ENCODE results near the gene SLC30A10.
"Not testable (repeated sequence)": the region's sequence is repeated elsewhere in the genome, so short reads cannot be mapped to it uniquely, and the experiment has no call there.

The SLC30A10 gene

GRCh38 chr1:219891846-219892245 is 36.5 kb downstream of the SLC30A10 start:
- not testable (repeated sequence) for DNase-seq (ENCODE audit: low read depth)

- DNase-seq (ENCODE audit: low read depth): not testable (repeated sequence)
Observed at GRCh38 chr1:219888667-219889066, 39.7 kb downstream of the SLC30A10 start.

DNA sequence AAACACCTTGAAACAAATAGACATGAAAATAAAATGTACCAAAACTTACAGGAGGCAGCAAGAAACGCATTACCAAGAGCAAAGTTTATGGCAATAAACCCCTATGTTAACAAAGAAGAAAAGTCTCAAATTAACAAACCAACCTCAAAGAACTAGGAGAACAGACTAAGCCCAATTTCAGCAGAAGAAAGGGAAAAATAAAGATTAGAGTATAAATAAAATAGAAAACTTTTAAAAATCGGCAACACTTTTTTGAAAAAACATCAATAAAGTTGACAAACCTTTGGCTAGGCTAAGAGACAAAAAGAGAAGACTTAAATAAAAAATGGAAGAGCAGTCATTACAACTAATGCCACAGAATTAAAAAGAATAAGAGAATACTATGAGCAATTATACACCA is 42.7 kb downstream of the SLC30A10 start:
- no peak for DNase-seq (ENCODE audit: low read depth)

- DNase-seq (ENCODE audit: low read depth): no peak
Observed at GRCh38 chr1:219883400-219884332, 44.7 kb downstream of the SLC30A10 start.

DNA sequence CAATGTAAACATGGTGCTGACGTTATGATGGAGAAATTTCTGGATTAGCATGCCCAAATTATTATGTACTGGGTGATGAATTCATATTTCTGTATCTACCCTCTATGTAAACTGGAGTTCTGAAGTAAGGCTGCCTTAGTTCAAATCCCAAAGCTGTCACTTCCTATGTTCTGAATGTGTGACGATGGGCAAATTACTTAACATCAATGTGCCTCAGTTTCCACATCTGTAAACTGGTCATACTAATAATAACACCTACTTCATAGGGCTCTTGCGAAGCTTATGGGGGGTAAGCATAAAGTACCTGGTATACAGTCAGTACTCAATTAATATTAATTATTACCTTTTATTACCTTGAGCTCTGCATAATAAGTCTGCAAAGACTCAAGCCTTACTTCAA is 45.6 kb downstream of the SLC30A10 start:
- DNase-seq (ENCODE audit: low read depth): no peak

- no peak for DNase-seq (ENCODE audit: low read depth)
Observed at GRCh38 chr1:219882096-219882495, 46.3 kb downstream of the SLC30A10 start.

- no peak for DNase-seq (ENCODE audit: low read depth)
Observed at GRCh38 chr1:219880765-219881457, 47.4 kb downstream of the SLC30A10 start.

DNA sequence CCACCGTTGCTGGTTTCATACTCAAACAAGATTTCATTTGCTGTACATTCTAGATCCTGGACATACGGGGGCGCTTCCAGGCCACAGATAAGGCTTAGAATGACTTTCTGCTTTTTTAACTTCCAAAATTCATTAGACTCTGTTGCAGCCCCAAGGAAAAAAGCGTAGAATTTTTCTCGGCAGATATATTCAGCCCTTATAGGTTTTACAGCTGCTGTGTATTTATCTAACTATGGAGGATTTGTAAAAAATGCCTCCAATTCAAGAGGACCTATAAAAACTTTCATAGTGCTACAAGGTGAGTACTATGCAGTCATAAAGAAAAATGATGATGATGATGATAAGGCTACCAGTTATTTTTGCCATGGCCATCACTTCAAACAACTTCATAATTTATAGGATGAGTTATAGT is 51.6 kb downstream of the SLC30A10 start:
- DNase-seq (ENCODE audit: low read depth): no peak

DNA sequence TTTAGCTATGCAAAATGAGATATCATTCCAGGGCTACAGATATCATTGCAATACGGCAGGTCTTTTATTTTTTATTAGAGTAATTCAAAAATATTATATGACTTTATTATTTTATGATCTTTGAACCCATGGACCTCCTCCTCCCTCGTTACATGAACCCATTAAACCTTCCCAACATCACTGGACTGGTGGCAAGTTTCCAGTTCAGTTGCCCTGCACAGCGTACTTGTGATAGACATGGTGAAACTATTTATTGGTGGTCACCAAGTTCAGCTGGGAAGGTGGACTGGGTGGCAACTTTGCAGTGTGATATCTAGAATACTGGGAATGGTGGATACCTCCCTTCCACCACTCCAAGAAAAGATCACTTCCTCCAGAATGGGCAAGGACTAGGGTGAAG is 52.5 kb downstream of the SLC30A10 start:
- no peak for DNase-seq (ENCODE audit: low read depth)

GRCh38 chr1:219872538-219872937 is 55.8 kb downstream of the SLC30A10 start:
- not testable (repeated sequence) for DNase-seq (ENCODE audit: low read depth)

DNA sequence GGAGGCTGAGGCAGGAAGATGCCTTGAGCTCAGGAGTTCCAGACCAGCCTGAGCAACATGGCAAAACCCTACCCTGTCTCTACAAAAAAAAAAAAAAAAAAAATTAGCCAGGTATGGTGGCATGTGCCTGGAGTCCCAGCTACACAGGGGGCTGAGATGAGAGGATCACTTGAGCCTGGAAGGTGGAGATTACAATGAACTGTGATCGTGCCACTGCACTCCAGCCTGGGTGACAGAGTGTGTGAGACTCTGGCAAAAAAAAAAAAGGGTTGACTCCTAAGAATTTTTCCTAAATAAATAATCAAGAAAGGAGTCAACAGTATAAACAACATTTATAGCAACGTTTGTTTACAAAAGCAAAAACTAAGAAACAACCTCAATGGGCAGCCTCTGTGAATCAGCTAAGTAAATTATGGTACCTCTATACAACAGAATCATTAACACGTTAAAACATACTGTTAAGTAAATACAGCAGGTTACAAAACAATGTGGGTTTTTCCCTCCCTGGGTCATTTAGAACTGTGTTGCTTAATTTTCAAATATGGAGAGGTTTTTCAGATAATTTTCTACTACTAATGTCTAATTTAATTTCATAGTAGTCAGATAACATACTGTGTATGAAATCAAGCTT is 56.8 kb downstream of the SLC30A10 start:
- no peak for DNase-seq (ENCODE audit: low read depth)

- DNase-seq (ENCODE audit: low read depth): not testable (repeated sequence)
Observed at GRCh38 chr1:219868615-219869014, 59.7 kb downstream of the SLC30A10 start.
